MV-4-11 (cell line): ENCODE results near the gene TMED3.
A peak's percentile ranks its signal among the peaks of the same experiment; 100 is the strongest.

ENCODE experiments used
- DNase-seq: peaks from one replicate; lab custom pipeline; 2025; lab: John Stamatoyannopoulos, UW

TMED3 gene

GRCh38 chr15:79310985-79311900 is at the start of gene TMED3:
TSS of gene TMED3 (plus strand) at chr15:79311112. CDS start at chr15:79311250, 138 bp downstream.
- DNase-seq = peak; percentile 73

- no peak for DNase-seq
These were observed 49.1 kb upstream of the TMED3 start for GRCh38 chr15:79261836-79262235.

- no peak for DNase-seq
These were observed 45.7 kb upstream of the TMED3 start for GRCh38 chr15:79265167-79265566.

- DNase-seq = no peak
These were observed 44.8 kb upstream of the TMED3 start for GRCh38 chr15:79265987-79266579.

- no peak for DNase-seq
These were observed 28.3 kb upstream of the TMED3 start, which contains the start of gene ANKRD34C for GRCh38 chr15:79282371-79283251. TSS of gene ANKRD34C (plus strand) at chr15:79282722. CDS start at chr15:79293285, 10,563 bp downstream.

GRCh38 chr15:79283252-79284048 is 27.5 kb upstream of the TMED3 start:
- no peak for DNase-seq

GRCh38 chr15:79290642-79291275 is 20.2 kb upstream of the TMED3 start:
- DNase-seq = no peak

GRCh38 chr15:79292011-79292410 is 18.9 kb upstream of the TMED3 start:
- DNase-seq = no peak

- no peak for DNase-seq
These were observed 16.8 kb upstream of the TMED3 start for GRCh38 chr15:79294075-79294474.

- DNase-seq = no peak
These were observed 14.3 kb upstream of the TMED3 start for GRCh38 chr15:79296583-79296982.

- DNase-seq = no peak
These were observed 11.6 kb upstream of the TMED3 start for GRCh38 chr15:79299126-79299840.

- no peak for DNase-seq
These were observed 11.1 kb upstream of the TMED3 start for GRCh38 chr15:79299841-79300235.

- DNase-seq = no peak
These were observed 3.7 kb upstream of the TMED3 start for GRCh38 chr15:79307251-79307650.

- no peak for DNase-seq
These were observed 2.0 kb upstream of the TMED3 start for GRCh38 chr15:79308874-79309273.

GRCh38 chr15:79310612-79310984 is 314 bp upstream of the TMED3 start:
- no peak for DNase-seq

GRCh38 chr15:79311901-79312553 is 1.1 kb downstream of the TMED3 start:
- peak; percentile 31 for DNase-seq

GRCh38 chr15:79314186-79314585 is 3.3 kb downstream of the TMED3 start:
- no peak for DNase-seq

- no peak for DNase-seq
These were observed 3.9 kb downstream of the TMED3 start for GRCh38 chr15:79314811-79315210.

- DNase-seq = no peak
These were observed 4.9 kb downstream of the TMED3 start for GRCh38 chr15:79315623-79316328.
